MV-4-11 (cell line): Measurements from ENCODE around the gene ZYG11A.
A peak's percentile ranks its signal among the peaks of the same experiment; 100 is the strongest.

Experiments
- DNase-seq: peaks from one replicate; lab custom pipeline; 2025; lab: John Stamatoyannopoulos, UW

Gene ZYG11A

GRCh38 chr1:52877554-52877953 is 35.0 kb downstream of the ZYG11A start:
- DNase-seq = no peak

- DNase-seq = no peak
These were observed 37.6 kb downstream of the ZYG11A start for GRCh38 chr1:52880206-52880605.

- DNase-seq = no peak
These were observed 44.9 kb downstream of the ZYG11A start for GRCh38 chr1:52887483-52887882.

- DNase-seq = no peak
These were observed 50.1 kb downstream of the ZYG11A start for GRCh38 chr1:52892424-52893215.

GRCh38 chr1:52899445-52899894 is 56.9 kb downstream of the ZYG11A start:
- DNase-seq = peak; percentile 91

GRCh38 chr1:52900402-52900801 is 57.8 kb downstream of the ZYG11A start:
- no peak for DNase-seq

- DNase-seq = no peak
These were observed 58.8 kb downstream of the ZYG11A start for GRCh38 chr1:52901384-52901783.

GRCh38 chr1:52904208-52904926 is 61.8 kb downstream of the ZYG11A start:
- DNase-seq = peak; percentile 38

- no peak for DNase-seq
These were observed 62.6 kb downstream of the ZYG11A start for GRCh38 chr1:52904927-52905698.

GRCh38 chr1:52906135-52906603 is 63.6 kb downstream of the ZYG11A start:
- DNase-seq = no peak

- no peak for DNase-seq
These were observed 64.7 kb downstream of the ZYG11A start for GRCh38 chr1:52907068-52907811.

- no peak for DNase-seq
These were observed 65.2 kb downstream of the ZYG11A start for GRCh38 chr1:52907812-52908153.

- DNase-seq = no peak
These were observed 69.0 kb downstream of the ZYG11A start for GRCh38 chr1:52911541-52911940.

GRCh38 chr1:52913014-52913413 is 70.5 kb downstream of the ZYG11A start:
- DNase-seq = no peak

GRCh38 chr1:52913537-52913936 is 71.0 kb downstream of the ZYG11A start:
- DNase-seq = no peak

- no peak for DNase-seq
These were observed 71.9 kb downstream of the ZYG11A start for GRCh38 chr1:52914463-52914862.

- no peak for DNase-seq
These were observed 72.8 kb downstream of the ZYG11A start for GRCh38 chr1:52915211-52915854.

GRCh38 chr1:52915855-52916220 is 73.3 kb downstream of the ZYG11A start:
- DNase-seq = no peak

- DNase-seq = no peak
These were observed 73.8 kb downstream of the ZYG11A start for GRCh38 chr1:52916241-52916975.

- no peak for DNase-seq
These were observed 74.6 kb downstream of the ZYG11A start for GRCh38 chr1:52917156-52917555.

- no peak for DNase-seq
These were observed 75.0 kb downstream of the ZYG11A start for GRCh38 chr1:52917581-52917980.
